GM19351 (cell line): Measurements from ENCODE around the gene DCX.

Source experiments
- ATAC-seq: cut with Tn5 transposase; IDR thresholded peaks from one replicate; pipeline ENCODE4 v1.9.1; 2021; ENCODE audit warnings: mild to moderate bottlenecking, moderate library complexity; ENCODE audit not compliant: unreplicated experiment

Gene DCX

GRCh38 chrX:111319451-111319850, 92.5 kb downstream of the DCX start:
- no peak for ATAC-seq

- ATAC-seq, result no peak
Measured at GRCh38 chrX:111318901-111319300, 93.1 kb downstream of the DCX start.

GRCh38 chrX:111309083-111309482, 102.9 kb downstream of the DCX start:
- no peak for ATAC-seq

GRCh38 chrX:111308039-111308438, 104.0 kb downstream of the DCX start:
- ATAC-seq, result no peak

GRCh38 chrX:111302284-111302683, 109.7 kb downstream of the DCX start:
- ATAC-seq, result no peak

GRCh38 chrX:111288841-111289240, 123.2 kb downstream of the DCX start:
- no peak for ATAC-seq

GRCh38 chrX:111284631-111285293, 127.2 kb downstream of the DCX start:
- no peak for ATAC-seq

GRCh38 chrX:111283446-111283845, 128.5 kb downstream of the DCX start:
- ATAC-seq, result no peak

GRCh38 chrX:111282991-111283390, 129.0 kb downstream of the DCX start:
- no peak for ATAC-seq

GRCh38 chrX:111282139-111282538, 129.9 kb downstream of the DCX start:
- ATAC-seq, result no peak

- no peak for ATAC-seq
Measured at GRCh38 chrX:111270339-111270738, 141.7 kb downstream of the DCX start, which contains the start of gene CAPN6. CAPN6 (minus strand) TSS chrX:111270483; CDS start chrX:111263936, 6,547 bp downstream.

- no peak for ATAC-seq
Measured at GRCh38 chrX:111268506-111268905, 143.5 kb downstream of the DCX start.

- ATAC-seq, result no peak
Measured at GRCh38 chrX:111265486-111265885, 146.5 kb downstream of the DCX start.

- no peak for ATAC-seq
Measured at GRCh38 chrX:111264385-111264784, 147.6 kb downstream of the DCX start.

- no peak for ATAC-seq
Measured at GRCh38 chrX:111262086-111262485, 149.9 kb downstream of the DCX start.

GRCh38 chrX:111260451-111260850, 151.5 kb downstream of the DCX start:
- ATAC-seq, result no peak

GRCh38 chrX:111259559-111259958, 152.4 kb downstream of the DCX start:
- no peak for ATAC-seq

GRCh38 chrX:111257733-111258132, 154.3 kb downstream of the DCX start:
- no peak for ATAC-seq

GRCh38 chrX:111254896-111255693, 156.9 kb downstream of the DCX start:
- ATAC-seq, result no peak

- no peak for ATAC-seq
Measured at GRCh38 chrX:111244235-111244750, 167.7 kb downstream of the DCX start.
